ENCODE measurements around the gene NPAS3.

Gene NPAS3

DNA sequence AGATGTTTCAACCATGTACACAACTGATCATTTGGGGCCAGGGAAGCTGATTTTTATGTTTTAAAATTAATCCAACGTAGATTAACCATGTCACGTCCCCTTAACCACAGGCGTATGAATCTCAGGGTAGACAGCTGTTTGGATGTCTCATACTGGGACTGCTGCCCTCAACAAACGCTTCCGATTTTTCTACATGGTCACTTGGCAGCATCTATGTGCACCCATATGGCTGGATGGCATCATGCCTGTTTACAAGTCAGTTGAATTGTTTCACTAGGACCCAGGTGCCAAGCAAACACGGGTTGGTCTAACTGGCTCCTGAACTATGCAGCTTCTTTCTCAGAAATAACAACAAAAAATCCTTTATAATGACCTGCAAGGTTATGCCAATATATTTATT lies 393.8 kb downstream of the NPAS3 start:
- no peak for DNase-seq (ENCODE audit: low read depth)

DNA sequence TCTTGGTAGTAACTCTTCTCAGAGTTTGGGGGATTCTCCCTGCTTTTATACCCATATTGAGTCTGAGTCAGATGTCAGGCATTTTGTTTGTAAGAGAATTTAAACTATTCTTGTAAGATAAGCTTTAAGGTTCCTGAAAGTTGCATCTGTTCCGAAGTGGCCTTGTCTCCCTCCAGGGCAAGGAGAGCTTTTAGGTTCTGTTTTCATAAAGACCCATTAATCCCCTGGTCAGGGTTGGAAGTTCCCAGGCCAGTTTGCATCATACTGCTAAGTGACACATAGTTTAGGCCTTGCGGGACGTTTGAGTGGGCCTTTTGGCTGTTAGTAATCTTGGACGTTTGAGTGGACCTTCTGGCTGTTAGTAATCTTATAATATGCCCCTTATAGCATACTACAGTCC lies 396.7 kb downstream of the NPAS3 start:
- no peak for DNase-seq (ENCODE audit: low read depth)

DNA sequence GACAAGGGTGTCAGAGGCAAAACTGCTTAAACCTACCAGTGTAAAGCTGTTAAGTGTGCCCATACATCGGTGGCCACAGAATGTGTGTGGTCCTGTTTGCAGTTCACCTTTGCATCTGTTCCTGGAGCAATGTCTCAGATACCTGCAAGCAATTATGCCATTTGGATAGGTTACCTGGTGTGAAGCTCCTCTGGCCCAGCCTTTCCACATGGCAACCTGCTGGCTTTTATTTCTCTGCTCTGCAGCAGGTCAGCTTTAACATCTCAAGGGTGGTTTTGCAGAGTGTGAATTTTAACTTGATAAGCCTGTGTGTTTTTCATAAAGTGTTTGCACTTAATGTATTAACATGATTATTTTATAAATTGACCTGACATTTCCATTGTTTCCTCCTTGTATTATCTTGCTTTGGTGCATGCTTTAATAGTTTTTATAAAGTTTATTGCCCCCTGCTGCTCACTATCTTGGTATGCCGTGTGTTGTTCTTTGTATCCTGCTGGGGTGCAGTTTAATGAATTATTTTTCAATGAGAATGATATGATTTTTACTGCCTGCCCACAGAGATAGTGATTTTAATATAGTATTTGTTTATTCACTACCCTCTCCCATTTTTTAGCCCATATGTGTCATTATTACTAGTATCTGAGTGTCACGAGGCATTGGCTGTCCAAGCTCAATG lies 403.8 kb downstream of the NPAS3 start:
- DNase-seq (ENCODE audit: low read depth), result no peak

DNA sequence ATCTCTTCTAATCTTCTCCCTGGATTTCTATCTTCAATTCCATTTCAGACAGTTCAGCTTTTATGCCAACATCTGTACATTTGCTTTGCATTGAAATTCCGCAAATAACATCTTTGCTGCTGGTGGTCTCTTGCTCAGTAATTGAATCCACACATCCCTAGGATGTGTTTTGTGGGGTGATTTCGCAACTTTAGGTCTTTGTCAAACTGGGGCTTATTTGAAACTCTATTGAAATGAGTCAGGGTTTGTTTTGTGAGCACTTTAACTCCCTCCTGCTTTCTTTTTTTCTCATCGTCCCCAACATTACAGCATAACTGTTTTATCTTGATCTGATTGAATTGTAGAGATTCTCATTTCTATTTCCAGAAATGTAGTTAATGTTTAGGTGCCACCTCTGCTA lies 404.3 kb downstream of the NPAS3 start:
- no peak for DNase-seq (ENCODE audit: low read depth)

DNA sequence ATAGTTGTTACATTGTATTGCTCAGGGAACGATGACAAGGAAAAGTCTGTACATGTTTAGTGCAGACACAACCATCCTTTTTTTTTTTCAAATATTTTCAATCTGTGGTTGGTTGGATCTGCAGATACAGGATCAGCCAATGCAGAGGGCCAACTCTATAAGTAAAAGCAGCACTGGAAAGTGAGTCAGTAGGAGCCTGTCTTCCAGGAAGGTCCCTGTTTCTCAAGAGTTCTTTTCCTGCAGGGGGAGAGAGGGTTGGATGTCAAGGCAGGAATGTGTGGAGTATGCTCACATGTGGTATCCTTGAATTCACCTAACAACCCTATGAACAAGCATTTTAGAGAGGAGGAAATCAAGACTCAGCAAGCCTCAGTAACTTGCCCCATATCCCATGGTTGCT lies 409.1 kb downstream of the NPAS3 start:
- DNase-seq (ENCODE audit: low read depth), result no peak

DNA sequence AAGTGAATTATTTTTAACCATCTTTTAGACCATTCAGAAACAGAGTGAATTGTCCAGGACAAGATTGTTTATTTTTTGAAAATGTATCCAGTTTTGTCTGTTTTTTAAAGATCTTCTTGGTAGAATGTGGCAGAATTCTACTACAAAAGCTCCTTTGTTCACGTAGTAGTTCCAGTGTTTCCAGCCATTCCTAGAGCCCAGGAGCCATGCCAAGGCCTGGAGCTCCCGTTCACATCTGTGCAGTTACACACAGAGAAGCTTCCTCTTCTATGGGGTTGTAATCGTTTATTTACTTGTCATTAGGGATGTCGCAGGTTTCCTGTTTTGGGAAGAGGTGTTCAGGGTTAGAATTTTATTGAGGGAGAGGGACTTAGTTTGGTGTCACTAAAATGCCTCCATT lies 409.8 kb downstream of the NPAS3 start:
- DNase-seq (ENCODE audit: low read depth), result no peak

DNA sequence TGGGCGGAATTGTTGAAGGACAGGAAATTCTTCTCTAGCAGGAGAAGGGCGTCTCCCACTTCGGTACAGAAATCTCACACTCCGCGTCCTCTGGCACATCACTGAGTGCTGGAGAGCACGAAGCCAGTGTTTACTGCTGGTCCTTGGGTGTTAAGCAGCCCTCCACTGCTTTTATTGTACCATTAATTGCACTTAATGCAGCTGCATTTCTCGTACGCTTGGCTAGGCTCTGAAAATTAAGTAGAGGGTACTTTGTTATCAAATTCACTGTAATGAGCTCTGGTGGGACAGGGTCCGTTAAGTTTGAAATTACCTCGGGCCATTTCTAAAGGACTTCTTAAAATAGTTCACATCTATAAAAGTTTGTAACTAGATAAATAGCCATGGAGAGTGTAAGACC lies 411.2 kb downstream of the NPAS3 start:
- DNase-seq (ENCODE audit: low read depth), result no peak

DNA sequence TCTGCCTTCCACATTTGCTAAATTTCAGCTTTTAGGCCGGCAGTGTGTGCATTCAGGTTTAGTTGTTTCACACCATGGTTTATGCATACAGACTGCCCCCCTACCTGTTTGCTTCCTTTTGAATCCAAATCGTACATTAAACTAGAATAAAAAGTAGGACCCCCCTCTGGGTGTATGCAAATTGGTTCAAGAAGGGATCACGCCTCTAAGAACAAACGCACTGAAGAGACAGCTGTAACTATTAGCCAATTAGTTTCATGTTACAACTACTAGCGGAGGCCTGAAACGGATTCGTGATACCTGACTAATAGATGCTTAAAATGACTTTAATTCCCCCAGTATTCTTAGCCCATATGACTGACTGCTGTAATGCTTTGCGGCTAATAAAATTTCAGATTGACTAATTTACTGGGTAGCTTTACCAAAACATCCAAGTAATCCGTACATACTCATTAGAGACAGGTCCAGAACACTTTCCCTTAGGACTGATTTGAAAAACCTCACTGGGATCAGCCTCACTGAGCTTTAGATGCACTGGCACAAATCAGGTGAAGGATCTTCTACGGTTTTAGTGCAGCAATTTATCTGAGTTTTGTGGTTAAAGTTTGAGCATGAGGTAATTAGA lies 411.8 kb downstream of the NPAS3 start:
- DNase-seq (ENCODE audit: low read depth), result no peak

DNA sequence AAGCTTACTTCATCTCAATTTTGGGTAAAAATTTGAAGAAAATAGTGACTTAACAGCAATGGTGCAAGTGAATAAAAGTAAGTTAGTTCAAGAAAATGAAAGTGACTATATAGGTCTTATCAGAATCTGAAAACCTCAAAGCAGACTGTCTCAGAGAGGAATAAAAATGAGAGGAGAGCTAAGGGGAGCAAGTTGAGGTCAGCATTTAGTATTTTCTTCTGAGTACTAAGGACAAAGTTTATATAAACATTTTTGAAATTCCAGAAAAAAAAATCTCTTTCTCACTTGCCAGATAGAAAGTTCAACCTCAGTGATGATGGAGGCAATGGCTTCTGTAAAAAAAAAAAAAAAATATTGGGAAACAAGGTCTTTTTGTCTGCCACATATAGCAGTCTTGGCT lies 414.1 kb downstream of the NPAS3 start:
- no peak for DNase-seq (ENCODE audit: low read depth)

DNA sequence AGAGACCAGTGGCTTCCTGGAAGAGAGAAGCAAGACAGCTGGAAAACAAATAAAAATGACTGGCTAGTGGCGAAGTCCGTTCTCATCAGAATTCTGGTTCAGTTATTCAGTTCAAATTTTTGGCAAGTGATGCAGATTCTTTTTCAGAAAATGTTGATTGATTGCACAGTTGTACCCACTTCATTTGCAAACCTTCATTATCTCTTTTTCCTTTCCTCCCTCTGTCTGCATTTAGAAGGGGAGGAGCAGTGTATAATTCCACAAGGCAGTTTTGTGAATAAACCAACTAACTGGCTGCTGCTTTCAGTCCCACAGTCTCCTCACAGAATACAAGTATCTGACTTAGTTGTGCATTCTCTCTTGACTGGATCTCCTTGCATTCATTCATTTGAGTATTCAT lies 417.5 kb downstream of the NPAS3 start:
- DNase-seq (ENCODE audit: low read depth), result no peak

DNA sequence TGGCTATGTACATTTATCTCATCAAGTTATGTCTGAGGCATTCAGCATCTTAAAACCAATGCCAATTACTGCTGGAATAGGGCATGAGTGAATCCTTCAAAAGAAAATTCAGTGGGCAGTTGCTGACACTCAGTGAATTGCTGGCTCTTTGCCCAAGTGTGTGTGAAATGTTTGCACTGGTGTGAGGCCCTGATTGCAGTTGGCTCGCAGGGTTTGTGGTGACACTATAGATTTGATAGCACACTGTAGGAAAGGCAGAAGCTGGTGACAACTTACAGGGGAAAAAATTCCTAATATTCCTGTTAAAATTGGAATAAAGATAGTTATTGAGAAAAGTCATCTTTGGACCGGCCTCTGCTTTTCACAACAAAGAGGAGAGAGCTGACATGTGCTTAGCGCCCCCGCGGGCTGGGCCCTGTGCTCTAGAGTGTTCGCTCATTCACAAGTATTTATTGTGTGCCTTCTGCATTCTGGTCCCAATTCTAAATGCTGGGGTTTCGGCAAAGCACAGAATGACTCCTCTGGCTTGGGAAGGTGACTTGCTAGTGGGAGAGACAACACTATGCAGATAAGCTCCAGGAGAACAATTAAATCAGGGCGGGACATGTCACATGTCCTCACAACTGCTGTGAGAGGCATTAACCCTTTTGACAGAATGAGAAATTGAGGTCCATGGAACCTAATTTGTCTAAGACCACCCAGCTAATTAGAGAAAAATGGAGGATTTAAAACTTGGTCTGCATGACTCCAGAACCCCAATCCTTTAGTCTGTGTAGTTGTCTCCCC lies 418.7 kb downstream of the NPAS3 start:
- no peak for DNase-seq (ENCODE audit: low read depth)

DNA sequence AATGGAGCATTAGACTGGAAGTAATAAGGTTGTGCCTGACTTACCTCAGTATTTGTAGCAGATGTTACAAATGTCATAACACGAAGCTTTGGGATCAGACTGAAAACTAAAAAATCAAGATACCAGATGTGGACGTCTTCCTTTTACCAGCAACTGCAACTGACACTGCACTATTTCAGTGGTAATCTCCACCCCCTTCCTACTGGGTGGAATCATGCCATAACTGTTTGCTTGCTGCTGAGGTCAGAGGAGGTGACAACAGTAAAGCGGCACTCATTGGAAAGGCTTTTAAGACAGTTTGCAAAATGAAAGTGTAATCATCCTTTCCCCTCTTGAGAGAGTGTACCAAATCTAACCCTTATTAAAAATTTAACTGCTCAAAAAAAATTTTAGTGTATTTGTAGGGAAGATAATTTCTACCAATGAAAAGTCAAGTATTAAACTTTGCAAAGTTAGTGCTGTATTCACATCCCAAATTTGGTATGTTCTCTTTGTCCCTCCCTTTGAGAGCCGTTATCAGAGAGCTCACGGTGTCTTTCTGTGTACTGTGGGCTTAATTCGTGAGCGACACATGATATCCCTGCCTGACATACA lies 420.7 kb downstream of the NPAS3 start:
- DNase-seq (ENCODE audit: low read depth), result no peak

DNA sequence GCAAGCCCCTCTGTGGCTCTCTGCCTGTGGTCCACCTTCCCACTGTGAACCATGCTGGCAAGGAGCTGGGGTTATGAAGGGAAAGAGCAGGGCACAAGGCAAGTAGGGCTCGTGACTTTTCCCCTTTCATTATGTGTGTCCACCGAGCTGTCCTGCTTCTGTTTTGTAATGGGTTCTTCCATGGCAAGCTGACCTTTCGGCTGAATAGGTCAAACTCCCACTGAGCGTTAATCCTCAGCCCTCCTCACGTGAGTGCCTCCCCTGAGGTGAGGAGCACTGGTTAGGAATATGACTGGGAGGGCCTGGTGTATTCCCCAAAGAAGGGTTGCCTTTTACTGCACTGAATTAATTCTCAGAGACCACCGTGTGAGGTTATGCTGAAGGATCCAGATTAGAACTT lies 424.3 kb downstream of the NPAS3 start:
- no peak for DNase-seq (ENCODE audit: low read depth)

DNA sequence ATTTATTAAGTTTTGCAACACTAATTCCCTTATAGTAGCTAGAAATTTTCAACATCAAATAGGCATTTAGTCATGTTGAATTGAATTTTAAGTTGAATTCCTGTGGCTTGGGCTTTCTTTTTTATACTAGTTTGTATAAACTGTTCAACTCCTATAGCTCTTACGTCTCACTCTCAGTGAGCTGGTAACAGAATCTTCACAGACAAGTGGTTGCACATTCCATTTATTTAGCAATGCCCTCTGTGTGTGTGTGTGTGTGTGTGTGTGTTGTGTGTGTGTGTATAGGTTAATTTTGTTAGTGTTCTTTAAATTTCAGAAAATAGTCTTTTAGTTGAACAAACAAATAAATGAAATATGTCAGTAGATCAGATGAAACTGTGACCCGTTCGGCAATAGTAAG lies 425.0 kb downstream of the NPAS3 start:
- DNase-seq (ENCODE audit: low read depth), result no peak

DNA sequence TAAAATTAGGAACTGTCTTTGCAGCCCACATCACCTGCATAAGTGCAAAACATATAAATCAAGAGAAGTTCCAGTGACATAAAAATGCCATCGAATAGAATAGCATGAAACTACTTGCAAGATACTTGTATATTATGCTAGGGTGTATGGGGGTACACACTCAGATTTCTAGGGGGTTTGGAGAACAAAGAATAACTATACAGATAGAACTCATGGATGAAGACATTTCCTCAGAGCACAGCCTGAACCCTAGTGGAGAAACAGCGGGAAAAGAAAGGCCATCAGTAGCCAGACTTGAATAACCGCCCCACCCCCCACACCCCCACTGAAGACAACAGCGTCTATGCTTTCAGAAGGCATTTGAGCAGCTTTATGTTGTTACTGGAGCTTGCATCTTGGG lies 425.8 kb downstream of the NPAS3 start:
- DNase-seq (ENCODE audit: low read depth), result no peak

DNA sequence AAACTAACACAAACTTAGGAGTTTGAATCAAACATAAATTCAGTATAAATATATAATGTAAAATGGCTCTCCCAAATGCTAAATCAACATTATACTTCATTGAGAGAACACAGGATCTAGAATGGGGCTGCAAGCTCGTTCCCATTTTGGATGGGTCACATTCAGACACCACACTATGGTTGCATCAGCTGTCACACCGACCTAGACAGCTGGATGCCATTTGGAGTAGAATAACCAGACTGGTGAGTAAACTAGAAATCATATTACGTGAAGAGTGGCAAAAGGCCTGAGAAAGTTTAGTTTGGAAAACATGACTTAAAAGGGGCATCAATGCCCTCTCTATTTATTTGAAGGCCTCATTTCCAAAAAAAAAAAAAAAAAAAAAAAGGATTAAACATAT lies 430.4 kb downstream of the NPAS3 start:
- DNase-seq (ENCODE audit: low read depth), result no peak

DNA sequence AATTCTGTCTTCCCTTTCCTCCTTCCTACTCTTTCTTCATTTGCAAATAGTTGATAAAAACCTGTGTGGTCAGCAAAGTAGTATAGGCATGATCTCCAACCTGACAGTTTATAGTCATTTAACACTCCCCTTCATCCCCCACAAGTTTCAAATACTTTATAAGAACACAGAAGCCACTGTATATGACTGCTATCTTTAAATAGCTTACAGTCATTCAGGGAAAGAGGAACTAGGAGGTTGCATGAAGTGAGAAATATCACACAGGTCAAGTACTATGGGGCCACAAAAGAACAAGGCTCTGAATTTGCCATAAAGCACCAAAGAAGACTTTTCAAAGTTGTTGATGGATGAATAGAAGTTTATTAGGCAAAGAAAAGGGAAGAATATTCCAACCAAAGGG lies 431.3 kb downstream of the NPAS3 start:
- DNase-seq (ENCODE audit: low read depth), result no peak

DNA sequence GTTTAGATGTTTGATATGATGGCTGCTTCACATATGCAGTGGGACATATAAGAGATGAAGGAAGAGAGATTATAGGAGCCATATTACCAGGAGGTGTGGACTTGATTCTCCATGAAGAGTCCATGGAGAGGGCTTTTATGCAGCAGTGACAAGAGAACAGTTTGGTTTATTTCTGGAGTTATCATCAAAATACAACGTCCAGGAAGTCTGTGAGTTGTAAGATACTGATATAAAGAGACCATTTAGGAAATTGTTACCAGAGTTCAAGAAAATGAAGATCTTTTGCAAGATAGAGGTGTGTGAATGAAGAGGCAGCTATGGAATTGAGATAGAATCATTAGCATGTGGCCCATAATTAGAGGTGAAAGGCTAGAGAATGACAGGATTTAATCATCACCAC lies 431.7 kb downstream of the NPAS3 start:
- no peak for DNase-seq (ENCODE audit: low read depth)

DNA sequence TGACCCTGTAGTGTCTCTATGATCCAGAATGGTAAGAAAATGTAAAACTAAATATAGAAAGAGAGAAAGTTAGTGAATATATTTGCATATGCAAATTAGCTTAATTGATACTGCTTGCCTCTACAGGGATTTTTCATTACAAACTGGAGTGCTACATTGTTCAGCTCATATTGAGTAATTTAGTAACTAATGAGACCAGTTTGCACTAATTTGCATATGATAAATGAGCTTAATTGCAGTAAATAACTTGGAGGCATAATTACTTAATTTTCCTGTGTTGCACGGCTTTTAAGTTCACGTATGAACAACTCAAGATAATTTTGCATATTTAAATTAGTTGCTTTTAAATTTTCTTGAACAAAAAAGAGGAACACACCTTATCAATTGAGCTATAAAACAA lies 436.5 kb downstream of the NPAS3 start:
- no peak for DNase-seq (ENCODE audit: low read depth)

DNA sequence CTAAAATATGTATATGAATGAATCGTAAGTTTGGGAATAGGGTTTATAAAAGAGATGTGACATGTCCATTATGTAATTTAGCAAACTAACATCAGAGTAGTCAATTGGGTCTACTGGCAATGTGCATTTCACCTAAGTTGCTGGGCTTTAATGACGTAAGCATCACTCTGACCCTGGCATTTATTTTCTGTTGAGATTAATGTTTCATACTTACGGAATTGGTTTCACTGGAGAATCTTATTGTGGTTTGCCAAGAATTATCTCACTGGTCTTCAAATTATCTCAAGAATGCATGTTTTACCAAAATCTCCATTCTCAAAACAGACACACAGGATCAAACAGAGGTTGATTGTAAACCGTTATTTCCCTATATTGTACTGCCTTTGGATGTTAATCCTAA lies 437.1 kb downstream of the NPAS3 start:
- no peak for DNase-seq (ENCODE audit: low read depth)

DNA sequence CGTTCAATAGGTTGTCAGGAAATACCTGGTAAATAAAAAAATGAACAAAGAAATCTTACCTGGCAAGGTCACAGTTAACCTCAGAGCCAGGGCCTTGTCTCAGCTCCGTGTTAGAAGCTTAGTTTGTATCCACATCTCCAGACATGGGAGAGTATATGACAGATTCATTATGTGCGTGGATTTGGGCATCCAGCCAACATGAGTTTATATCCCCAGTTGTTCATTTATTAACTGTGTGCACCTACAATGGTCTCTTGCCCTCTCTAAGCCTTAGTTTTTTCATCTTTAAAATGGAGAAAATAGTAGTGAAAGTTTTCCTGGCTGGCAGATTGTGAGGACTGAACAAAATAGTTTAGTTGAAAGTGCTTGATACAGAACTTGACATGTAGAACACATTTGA lies 437.8 kb downstream of the NPAS3 start:
- DNase-seq (ENCODE audit: low read depth), result no peak

DNA sequence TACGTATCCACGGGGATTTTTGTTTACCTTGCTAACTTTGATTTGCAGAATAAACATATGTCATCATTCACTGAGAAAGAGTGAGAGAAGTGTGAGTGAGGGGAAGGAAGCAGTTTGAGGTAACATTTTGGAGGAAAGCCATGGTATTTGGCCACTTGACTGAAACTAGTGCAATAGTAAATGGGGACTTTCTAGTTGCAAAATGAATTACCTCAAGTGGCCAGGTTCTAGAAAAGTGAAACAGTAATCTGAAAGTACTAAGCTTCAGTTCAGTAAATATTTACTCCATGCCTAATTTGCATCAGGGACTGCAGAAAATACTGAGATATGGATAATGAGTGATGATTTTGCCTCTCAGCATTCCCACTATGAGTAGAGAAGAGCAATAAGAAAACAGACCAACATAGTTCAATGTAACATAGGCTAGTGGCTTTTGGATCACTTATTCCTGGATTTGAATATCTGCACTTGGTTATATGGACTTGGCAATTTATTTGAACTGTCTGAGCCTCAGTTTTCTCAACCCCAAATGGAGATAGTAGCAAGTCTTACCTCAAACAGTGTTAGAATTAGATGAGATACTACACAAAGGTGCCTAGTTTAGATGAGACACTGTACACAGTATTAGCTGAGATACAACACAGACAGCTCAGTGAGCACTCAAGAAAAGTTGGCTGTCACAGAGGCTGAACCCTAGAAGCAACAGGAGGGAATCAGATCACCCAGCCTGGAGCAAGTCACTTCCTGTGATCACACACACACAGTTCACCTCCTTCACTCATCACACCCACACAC lies 439.1 kb downstream of the NPAS3 start:
- DNase-seq (ENCODE audit: low read depth), result no peak

All from stromal cell of bone marrow (primary cell).